Thyroid gland (tissue), 4 donors: Measurements from ENCODE around the gene LARGE1. TPM values are rescaled to one million over a fixed set of nuclear protein-coding genes. Genes with fewer than 3 reads are reported as not detected.

Source experiments
- DNase-seq, 2 donors: peaks; one replicate each; pipeline ENCODE4 v3.0.0-alpha.2; 2019
- H3K27ac ChIP-seq, 3 donors: fragments of 200-600 bp; sonication (generic); 1 replicate in 2 of 3; 2 replicates in 1 of 3; pipeline ENCODE4 v1.5.1; 2016 to 2019; ENCODE audit warnings: mild to moderate bottlenecking in 1 of 3, moderate library complexity in 1 of 3
- H3K27me3 ChIP-seq: fragments of 200-600 bp; sonication (generic); one replicate; pipeline ENCODE4 v1.5.1; 2019
- H3K36me3 ChIP-seq, 2 donors: fragments of 200-600 bp; sonication (generic); one replicate each; pipeline ENCODE4 v1.5.1; 2016 to 2019
- H3K4me1 ChIP-seq, 2 donors: fragments of 200-600 bp; sonication (generic); one replicate each; pipeline ENCODE4 v1.5.1; 2017 to 2019
- H3K4me3 ChIP-seq, 3 donors: fragments of 200-600 bp; sonication (generic); replicated peaks in 1 of 3; 1 replicate in 2 of 3; 2 replicates in 1 of 3; pipeline ENCODE4 v1.5.1; 2016; ENCODE audit warnings: mild to moderate bottlenecking in 1 of 3
- H3K9me3 ChIP-seq: fragments of 200-600 bp; sonication (generic); one replicate; pipeline ENCODE4 v1.5.1; 2017
- POLR2A ChIP-seq, 2 donors: fragments of 450-650 bp; IDR thresholded peaks; one replicate each; pipeline ENCODE4 v1.6.1; 2017; ENCODE audit warnings: antibody characterized with exemption in 2 of 2, mild to moderate bottlenecking in 2 of 2, moderate library complexity in 1 of 2
- WGBS, 2 donors: methylation state at CpG; one replicate each; pipeline ENCODE4 v1.1.5; 2017; 5-methylcytosine and 5-hydroxymethylcytosine counted together
- intact Hi-C: fragments of 100-400 bp; cut with DNase I; formaldehyde crosslinking; loops from one replicate; pipeline ENCODE4 v1.15.1; 2023
- total RNA-seq, 4 donors: library from RNA; depleted of rRNA; stranded (reverse); fragments of >200 nt; gene quantifications; one replicate each; pipeline ENCODE4 v1.2.3, GENCODE V29; 2016
- TF ChIP-seq, protein P1 (sequence below), 6 experiments: fragments of 200-600 bp in 3 of 6; fragments of 450-650 bp in 3 of 6; sonication (generic) in 3 of 6; IDR thresholded peaks; one replicate each; pipeline ENCODE4 v1.5.1; 2016 to 2019; ENCODE audit warnings: antibody characterized with exemption in 6 of 6, mild to moderate bottlenecking in 2 of 6, inconsistent platforms in 1 of 6, moderate library complexity in 1 of 6

Gene LARGE1
- total RNA-seq, 4 donors from 2014 or later, result 13.6 to 16.3 (median 15.1) TPM

DNA sequence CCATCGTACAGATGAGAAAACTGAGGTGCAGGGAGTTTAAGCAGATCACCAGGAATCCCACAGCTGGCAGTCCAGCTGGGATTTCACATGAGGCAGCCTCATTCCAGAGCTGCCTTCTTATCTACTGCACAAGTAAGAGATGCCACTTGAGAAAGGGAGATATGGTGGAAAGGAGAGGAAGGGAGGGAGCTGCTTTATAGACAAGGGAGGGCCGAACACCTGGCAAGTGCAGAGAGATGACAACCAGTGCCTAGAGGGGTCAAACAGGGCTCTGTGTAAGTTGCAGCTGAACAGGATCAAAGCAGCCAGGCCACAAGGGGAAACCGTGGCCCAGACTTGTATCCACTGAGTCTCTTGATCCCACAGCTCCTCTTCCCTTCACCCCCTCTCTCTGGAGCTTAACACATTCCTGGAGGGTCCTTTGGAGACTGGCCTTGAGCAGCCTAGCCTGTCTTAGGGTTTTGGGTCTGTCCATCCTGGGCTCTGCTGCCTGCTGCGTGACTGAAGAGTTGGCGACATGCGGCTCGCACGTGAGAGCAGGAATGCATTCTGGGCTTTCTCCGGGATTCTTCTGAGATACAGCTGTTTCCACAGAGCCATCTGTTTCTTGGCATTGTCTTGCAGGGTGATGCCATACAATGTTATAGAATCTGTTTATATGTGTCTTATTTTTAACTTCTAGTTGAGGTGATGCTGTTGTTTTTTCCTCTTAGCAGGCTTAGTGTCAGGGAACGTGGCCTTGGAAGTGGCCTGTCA is 593.6 kb downstream of the LARGE1 start:
- 82 to 89% methylated on average over 9 to 10 of the region's 10 CpGs for WGBS, 2 donors
- Histone ChIP-seq H3K4me3 (no peak overlapping the region), H3K27me3 (no peaks in the 10 kb centered on the region), H3K9me3 (no peaks in the 10 kb centered on the region), H3K27ac (no peak overlapping the region), H3K4me1 (no peaks in the 10 kb centered on the region), H3K36me3 (no peaks in the 10 kb centered on the region)
- intact Hi-C loops, result no loop called here
- TF ChIP-seq POLR2A (IDR thresholded peaks at IDR 0.05), result no peak
- TF ChIP-seq, protein P1, sequence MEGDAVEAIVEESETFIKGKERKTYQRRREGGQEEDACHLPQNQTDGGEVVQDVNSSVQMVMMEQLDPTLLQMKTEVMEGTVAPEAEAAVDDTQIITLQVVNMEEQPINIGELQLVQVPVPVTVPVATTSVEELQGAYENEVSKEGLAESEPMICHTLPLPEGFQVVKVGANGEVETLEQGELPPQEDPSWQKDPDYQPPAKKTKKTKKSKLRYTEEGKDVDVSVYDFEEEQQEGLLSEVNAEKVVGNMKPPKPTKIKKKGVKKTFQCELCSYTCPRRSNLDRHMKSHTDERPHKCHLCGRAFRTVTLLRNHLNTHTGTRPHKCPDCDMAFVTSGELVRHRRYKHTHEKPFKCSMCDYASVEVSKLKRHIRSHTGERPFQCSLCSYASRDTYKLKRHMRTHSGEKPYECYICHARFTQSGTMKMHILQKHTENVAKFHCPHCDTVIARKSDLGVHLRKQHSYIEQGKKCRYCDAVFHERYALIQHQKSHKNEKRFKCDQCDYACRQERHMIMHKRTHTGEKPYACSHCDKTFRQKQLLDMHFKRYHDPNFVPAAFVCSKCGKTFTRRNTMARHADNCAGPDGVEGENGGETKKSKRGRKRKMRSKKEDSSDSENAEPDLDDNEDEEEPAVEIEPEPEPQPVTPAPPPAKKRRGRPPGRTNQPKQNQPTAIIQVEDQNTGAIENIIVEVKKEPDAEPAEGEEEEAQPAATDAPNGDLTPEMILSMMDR (IDR thresholded peaks at IDR 0.05), result no peak
- DNase-seq, result no peak

DNA sequence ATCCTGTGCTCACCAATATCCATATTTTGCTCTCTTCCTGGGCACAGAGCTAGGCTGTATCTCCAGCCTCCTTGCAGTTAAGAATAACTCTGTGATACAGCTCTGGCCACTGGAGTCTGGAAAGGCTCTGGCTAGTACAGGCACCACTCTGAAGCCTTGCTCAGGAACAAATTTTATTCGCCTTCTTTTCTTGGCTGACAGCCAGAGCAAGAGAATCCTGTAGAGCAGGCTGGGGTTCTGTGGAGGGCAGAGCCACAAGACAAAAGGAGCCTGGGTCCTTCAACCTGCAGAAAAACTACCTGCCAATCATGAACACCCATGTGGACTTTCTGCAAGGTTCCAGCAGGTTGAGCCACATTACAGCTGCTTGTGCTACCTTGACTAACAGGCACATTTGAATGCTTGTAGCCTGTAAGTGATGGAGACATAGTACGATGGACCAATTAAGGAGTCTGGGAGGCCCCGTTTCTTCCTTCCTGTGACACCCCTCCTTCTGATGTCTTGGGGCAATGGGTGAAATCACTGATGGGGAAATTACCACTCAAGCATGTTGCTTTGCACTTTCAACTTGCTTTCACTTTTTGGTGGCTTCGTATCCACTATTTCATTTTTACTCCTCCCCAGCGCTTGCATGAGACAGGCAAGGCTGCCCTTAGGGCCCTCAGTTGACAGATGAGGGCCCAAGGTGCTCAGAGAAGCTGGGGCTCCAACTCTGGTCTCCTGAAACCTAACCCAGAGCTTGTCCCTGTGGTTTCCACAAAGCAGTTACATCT is 594.9 kb downstream of the LARGE1 start:
- intact Hi-C loops, result no loop called here
- no peak for DNase-seq
- Histone ChIP-seq H3K4me1 (no peaks in the 10 kb centered on the region), H3K9me3 (no peaks in the 10 kb centered on the region), H3K36me3 (no peaks in the 10 kb centered on the region), H3K4me3 (no peak overlapping the region), H3K27ac (no peak overlapping the region), H3K27me3 (no peaks in the 10 kb centered on the region)
- WGBS, 2 donors, result 74 to 83% methylated on average over 5 of the region's 5 CpGs
- TF ChIP-seq, protein P1 (IDR thresholded peaks at IDR 0.05), result no peak
- TF ChIP-seq POLR2A (IDR thresholded peaks at IDR 0.05), result no peak

DNA sequence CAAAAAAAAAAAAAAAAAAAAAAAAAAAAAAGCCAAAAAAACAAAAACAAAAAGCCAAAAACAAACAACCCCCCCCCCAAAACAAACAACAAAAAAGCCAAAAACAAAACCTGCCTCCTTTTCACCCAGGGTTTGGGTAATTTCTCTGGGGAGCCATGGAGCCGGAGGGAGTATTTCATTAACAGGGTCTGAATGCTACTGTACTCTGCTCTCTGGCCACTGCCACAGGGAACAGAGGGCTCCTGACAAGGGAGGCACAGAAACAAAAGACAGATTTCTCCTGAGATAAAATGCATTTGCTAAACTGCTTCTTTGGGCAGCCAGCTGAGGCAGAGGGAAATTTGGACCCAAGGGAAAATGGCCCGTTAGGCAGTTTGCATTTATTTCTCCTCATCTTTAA is 596.0 kb downstream of the LARGE1 start:
- no peaks in the 10 kb centered on the region for H3K36me3 ChIP-seq
- no peaks in the 10 kb centered on the region for H3K9me3 ChIP-seq
- H3K27me3 ChIP-seq, result no peaks in the 10 kb centered on the region
- no peak overlapping the region for H3K27ac ChIP-seq
- DNase-seq, result no peak
- H3K4me3 ChIP-seq, result no peak overlapping the region
- 79 to 86% methylated on average over 2 of the region's 2 CpGs for WGBS, 2 donors
- intact Hi-C loops, result no loop called here
- H3K4me1 ChIP-seq, result no peaks in the 10 kb centered on the region
- TF ChIP-seq, protein P1 (IDR thresholded peaks at IDR 0.05), result no peak
- TF ChIP-seq POLR2A (IDR thresholded peaks at IDR 0.05), result no peak

DNA sequence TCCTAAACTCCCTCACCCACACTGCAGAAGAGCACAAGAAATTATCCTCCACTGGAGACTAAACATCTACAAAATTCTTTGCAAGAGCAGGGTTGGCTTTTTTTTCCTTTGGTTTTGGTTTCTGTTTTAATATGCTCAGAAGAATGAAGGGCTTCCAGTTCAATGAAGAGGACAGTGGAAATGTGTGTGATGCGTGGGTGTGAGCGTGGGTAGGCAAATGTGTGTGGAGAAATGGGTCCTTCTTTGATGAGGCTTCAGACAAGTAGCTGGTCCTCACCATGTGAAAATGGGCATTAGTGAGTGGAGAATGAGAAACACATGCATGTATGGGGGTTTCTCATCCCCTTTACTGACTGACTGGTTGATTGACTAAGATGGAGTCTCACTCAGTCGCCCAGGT is 598.8 kb downstream of the LARGE1 start:
- Histone ChIP-seq H3K4me1 (no peaks in the 10 kb centered on the region), H3K36me3 (no peaks in the 10 kb centered on the region), H3K27me3 (no peaks in the 10 kb centered on the region), H3K27ac (no peak overlapping the region), H3K9me3 (no peaks in the 10 kb centered on the region), H3K4me3 (no peak overlapping the region)
- no peak for TF ChIP-seq POLR2A (IDR thresholded peaks at IDR 0.05)
- TF ChIP-seq, protein P1 (IDR thresholded peaks at IDR 0.05), result no peak
- WGBS, 2 donors, result 77 to 97% methylated on average over 3 of the region's 3 CpGs
- intact Hi-C loops, result no loop called here
- no peak for DNase-seq

DNA sequence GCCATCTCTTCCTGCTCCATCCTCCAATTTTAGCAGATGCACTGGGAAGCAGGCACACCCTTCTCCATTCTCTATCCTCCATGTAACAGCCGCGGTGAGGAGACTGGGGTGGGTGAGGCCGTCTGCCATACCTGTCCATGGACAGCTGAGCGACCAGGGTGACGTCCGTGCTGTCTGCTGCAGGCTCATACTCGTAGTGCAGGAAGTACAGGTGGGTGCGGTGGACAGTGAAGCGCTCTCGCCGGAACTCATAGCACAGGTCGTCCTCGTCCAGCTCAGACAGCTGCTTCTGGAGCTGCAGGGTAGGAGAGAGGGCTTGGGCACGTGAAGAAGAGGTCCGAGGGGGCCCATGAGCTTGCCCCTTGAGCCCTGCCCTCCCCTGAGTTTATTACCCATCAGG is 604.3 kb downstream of the LARGE1 start:
- H3K27ac ChIP-seq, result no peak overlapping the region
- intact Hi-C loops, result no loop called here
- H3K36me3 ChIP-seq, result no peaks in the 10 kb centered on the region
- H3K4me1 ChIP-seq, result no peaks in the 10 kb centered on the region
- no peaks in the 10 kb centered on the region for H3K9me3 ChIP-seq
- TF ChIP-seq, protein P1 (IDR thresholded peaks at IDR 0.05), result no peak
- no peak for TF ChIP-seq POLR2A (IDR thresholded peaks at IDR 0.05)
- no peak for DNase-seq
- H3K4me3 ChIP-seq, result no peak overlapping the region
- no peaks in the 10 kb centered on the region for H3K27me3 ChIP-seq
- WGBS, 2 donors, result 88 to 96% methylated on average over 12 to 14 of the region's 15 CpGs
